Fibroblast of skin of left biceps (primary cell): ENCODE results near the gene RHBDF1.

Experiments
- DNase-seq, 2 experiments: peaks; one replicate each; pipeline ENCODE4 v3.0.0-alpha.2; 2013; ENCODE audit warnings: low read depth in 2 of 2

The RHBDF1 gene

GRCh38 chr16:72561-73548, at the start of gene RHBDF1:
Gene RHBDF1 (minus strand): TSS chr16:72631. CDS start chr16:65015, 7,616 bp downstream.
- no peak for DNase-seq

GRCh38 chr16:120756-121155, 48.3 kb upstream of the RHBDF1 start:
- no peak for DNase-seq

- DNase-seq = no peak
Observed at GRCh38 chr16:119835-120491, 47.5 kb upstream of the RHBDF1 start.

- no peak for DNase-seq
Observed at GRCh38 chr16:119295-119694, 46.9 kb upstream of the RHBDF1 start.

GRCh38 chr16:118857-119256, 46.4 kb upstream of the RHBDF1 start:
- DNase-seq = no peak

- no peak for DNase-seq
Observed at GRCh38 chr16:117379-118365, 45.2 kb upstream of the RHBDF1 start.

- no peak for DNase-seq
Observed at GRCh38 chr16:116015-116414, 43.6 kb upstream of the RHBDF1 start.

GRCh38 chr16:114327-114726, 41.9 kb upstream of the RHBDF1 start:
- no peak for DNase-seq

- DNase-seq = no peak
Observed at GRCh38 chr16:112153-112840, 39.9 kb upstream of the RHBDF1 start.

GRCh38 chr16:106623-107324, 34.3 kb upstream of the RHBDF1 start:
- DNase-seq = peak; percentile 38

GRCh38 chr16:105521-105920, 33.1 kb upstream of the RHBDF1 start:
- DNase-seq = no peak

GRCh38 chr16:104928-105327, 32.5 kb upstream of the RHBDF1 start:
- no peak for DNase-seq

- no peak for DNase-seq
Observed at GRCh38 chr16:104355-104754, 31.9 kb upstream of the RHBDF1 start.

GRCh38 chr16:102060-102855, 29.8 kb upstream of the RHBDF1 start:
- DNase-seq = no peak

GRCh38 chr16:101586-101985, 29.2 kb upstream of the RHBDF1 start:
- no peak for DNase-seq

- no peak for DNase-seq
Observed at GRCh38 chr16:100989-101388, 28.6 kb upstream of the RHBDF1 start.

- no peak for DNase-seq
Observed at GRCh38 chr16:97822-98221, 25.4 kb upstream of the RHBDF1 start.

GRCh38 chr16:96935-97381, 24.5 kb upstream of the RHBDF1 start:
- DNase-seq = peak in 1 of 2 experiments; percentile 33

GRCh38 chr16:94918-95265, 22.5 kb upstream of the RHBDF1 start:
- DNase-seq = no peak
